Measurements from ENCODE around the gene NOL3. TPM values are rescaled to one million over a fixed set of nuclear protein-coding genes. Genes with fewer than 3 reads are reported as not detected.

Gene NOL3
- total and polyA plus RNA-seq, 7 experiments from 2014 or later: 0.89 to 66.0 (median 1.8) TPM; not detected in 2

DNA sequence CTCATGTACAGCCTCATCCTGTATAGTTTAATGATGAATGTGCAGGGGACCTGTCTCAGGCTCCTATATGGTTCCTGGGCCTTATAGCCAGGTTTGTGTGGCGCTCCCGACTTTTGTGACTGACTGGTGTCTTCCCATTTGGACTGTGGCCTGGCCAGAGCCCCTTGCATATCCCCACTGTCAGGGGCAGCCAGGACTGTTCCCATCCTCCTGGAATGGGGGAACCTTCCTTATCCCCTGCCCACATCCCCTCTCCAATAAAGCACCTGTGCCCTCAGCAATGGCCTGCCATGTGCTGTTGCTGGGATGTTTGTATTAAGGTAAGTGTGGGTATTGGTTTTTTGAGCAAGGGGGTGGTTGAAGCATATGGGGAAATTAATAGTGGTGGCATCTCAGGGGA, 22.1 kb upstream of the NOL3 start:
- Histone ChIP-seq H3K9me3 (ENCODE audit: control insufficient read depth in 2 of 3, low read length in 3 of 3) (no peaks in the 10 kb centered on the region), H3K27ac (ENCODE audit: low read depth, low read length) (no peak overlapping the region), H3K4me1 (ENCODE audit: control insufficient read depth in 2 of 2, insufficient read depth in 2 of 2, low read length in 2 of 2) (peaks cover 0 to 4% of the 10 kb centered on the region in 2 donors), H3K27me3 (ENCODE audit: control insufficient read depth in 2 of 2, insufficient read depth in 2 of 2, low read length in 2 of 2) (no peaks in the 10 kb centered on the region), H3K36me3 (ENCODE audit: control insufficient read depth in 2 of 3, insufficient read depth in 3 of 3, low read length in 3 of 3) (peaks cover 4 to 45% (median 8%) of the 10 kb centered on the region in 3 experiments), H3K4me3 (ENCODE audit: low read length) (no peak overlapping the region)
- peak overlapping the region in 1 of 9 donors; percentile 31 for H3K27ac Mint-ChIP-seq
- peak overlapping the region in 3 of 10 donors; percentile 1 to 57 (median 50) for H3K4me3 Mint-ChIP-seq
- ChIA-PET POLR2A (no interaction called here), CTCF (no interaction called here)
- intact Hi-C loops (cut with micrococcal nuclease): no loop called here
- DNase-seq: no peak
- H3K9me3 Mint-ChIP-seq: peaks cover 0 to 2% (median 0%) of the 10 kb centered on the region in 11 donors
- peaks cover 5 to 52% (median 33%) of the 10 kb centered on the region in 5 donors for H3K36me3 Mint-ChIP-seq
- H3K4me1 Mint-ChIP-seq: peaks cover 5 to 27% (median 8%) of the 10 kb centered on the region in 7 donors
- H3K27me3 Mint-ChIP-seq: peaks cover 0 to 12% (median 6%) of the 10 kb centered on the region in 5 donors
- no peak for ATAC-seq

DNA sequence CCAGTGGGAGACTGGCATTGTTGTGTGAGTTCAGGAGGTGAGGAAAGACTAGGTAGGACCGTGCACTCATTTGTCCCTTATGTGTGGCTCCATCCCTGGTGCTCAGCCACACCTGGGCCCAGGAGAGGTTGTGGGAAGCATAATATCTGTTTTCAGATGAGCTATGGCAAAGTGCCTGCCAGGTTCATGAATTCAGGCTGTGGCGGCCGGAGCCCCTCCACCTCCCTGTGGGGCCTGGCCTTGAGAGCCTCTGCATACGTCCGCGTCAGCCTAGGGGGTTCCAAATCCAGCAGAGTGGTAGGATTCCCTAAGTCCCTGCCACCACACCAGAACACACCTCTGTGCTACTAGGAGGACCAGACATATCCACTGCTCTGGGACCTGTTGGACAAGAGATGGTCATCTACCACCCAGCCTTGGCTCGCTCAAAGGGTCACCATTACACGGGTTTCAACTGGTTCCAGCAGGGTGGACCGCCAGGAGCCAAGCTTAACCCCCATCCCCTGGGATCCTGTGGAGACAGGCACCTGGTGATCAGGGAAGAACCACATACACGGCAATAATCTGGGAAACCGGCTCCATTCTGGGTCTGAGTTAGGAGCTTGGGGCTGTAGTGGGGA, 21.6 kb upstream of the NOL3 start:
- Mint-ChIP-seq H3K4me1 (peaks cover 6 to 31% (median 10%) of the 10 kb centered on the region in 7 donors), H3K4me3 (peak overlapping the region in 7 of 10 donors; percentile 14 to 61 (median 45)), H3K9me3 (peaks cover 0 to 2% (median 0%) of the 10 kb centered on the region in 11 donors), H3K27me3 (peaks cover 0 to 12% (median 6%) of the 10 kb centered on the region in 5 donors), H3K36me3 (peaks cover 5 to 47% (median 29%) of the 10 kb centered on the region in 5 donors), H3K27ac (peak overlapping the region in 2 of 9 donors; percentile 31 to 49)
- intact Hi-C loops (cut with micrococcal nuclease): no loop called here
- Histone ChIP-seq H3K4me3 (ENCODE audit: low read length) (no peak overlapping the region), H3K9me3 (ENCODE audit: control insufficient read depth in 2 of 3, low read length in 3 of 3) (no peaks in the 10 kb centered on the region), H3K27me3 (ENCODE audit: control insufficient read depth in 2 of 2, insufficient read depth in 2 of 2, low read length in 2 of 2) (no peaks in the 10 kb centered on the region), H3K4me1 (ENCODE audit: control insufficient read depth in 2 of 2, insufficient read depth in 2 of 2, low read length in 2 of 2) (peaks cover 0 to 4% of the 10 kb centered on the region in 2 donors), H3K36me3 (ENCODE audit: control insufficient read depth in 2 of 3, insufficient read depth in 3 of 3, low read length in 3 of 3) (peaks cover 0 to 41% (median 8%) of the 10 kb centered on the region in 3 experiments), H3K27ac (ENCODE audit: low read depth, low read length) (no peak overlapping the region)
- ChIA-PET POLR2A (no interaction called here), CTCF (no interaction called here)
- no peak for DNase-seq
- ATAC-seq: no peak

DNA sequence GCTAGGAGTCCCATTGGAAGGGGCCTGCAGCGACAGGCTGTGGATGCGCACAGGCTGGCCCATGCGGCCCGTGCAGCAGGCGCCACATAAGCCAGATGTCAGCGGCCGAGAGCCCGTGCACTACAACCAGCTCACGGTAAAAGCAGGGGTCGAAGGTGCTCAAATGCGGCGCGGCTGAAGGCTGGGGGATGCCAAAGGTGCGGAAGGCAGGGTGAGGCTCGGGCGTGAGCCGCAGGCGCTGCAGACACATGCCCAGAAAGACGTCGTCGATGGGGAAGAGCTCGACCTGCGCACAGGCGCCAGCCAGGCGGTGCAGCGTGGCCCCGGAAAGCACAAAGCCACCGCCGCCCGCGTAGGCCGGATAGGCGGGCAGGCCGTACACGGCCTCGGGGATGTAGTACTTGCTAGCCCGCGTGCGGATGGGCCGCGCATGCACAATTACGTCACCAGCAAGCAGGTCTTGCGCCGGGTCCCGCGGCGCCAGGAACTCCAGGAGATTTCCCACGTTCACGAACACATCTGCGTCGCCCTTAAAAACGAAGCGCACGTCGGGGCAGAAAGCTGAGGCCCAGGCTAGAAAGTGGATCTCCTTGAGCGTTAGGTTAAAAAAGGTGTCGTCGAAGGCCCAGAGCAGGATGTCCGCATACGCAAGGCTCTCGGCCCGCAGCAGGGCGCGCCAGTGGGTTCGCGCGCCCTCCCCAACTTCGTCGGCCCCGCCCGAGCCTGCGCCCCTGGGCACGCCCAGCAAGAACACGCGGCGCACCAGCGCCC, 20.9 kb upstream of the NOL3 start:
- peaks cover 0 to 12% (median 6%) of the 10 kb centered on the region in 5 donors for H3K27me3 Mint-ChIP-seq
- H3K36me3 ChIP-seq (ENCODE audit: control insufficient read depth in 2 of 3, insufficient read depth in 3 of 3, low read length in 3 of 3): peaks cover 0 to 35% (median 8%) of the 10 kb centered on the region in 3 experiments
- H3K9me3 Mint-ChIP-seq: peaks cover 0 to 2% (median 0%) of the 10 kb centered on the region in 11 donors
- ChIA-PET CTCF (no interaction called here), POLR2A (no interaction called here)
- DNase-seq (no peak), ATAC-seq (no peak)
- H3K4me3 ChIP-seq (ENCODE audit: low read length): no peak overlapping the region
- H3K36me3 Mint-ChIP-seq: peaks cover 5 to 43% (median 29%) of the 10 kb centered on the region in 5 donors
- H3K9me3 ChIP-seq (ENCODE audit: control insufficient read depth in 2 of 3, low read length in 3 of 3): no peaks in the 10 kb centered on the region
- H3K27ac Mint-ChIP-seq: peak overlapping the region in 1 of 9 donors; percentile 49
- peaks cover 11 to 36% (median 15%) of the 10 kb centered on the region in 7 donors for H3K4me1 Mint-ChIP-seq
- H3K27me3 ChIP-seq (ENCODE audit: control insufficient read depth in 2 of 2, insufficient read depth in 2 of 2, low read length in 2 of 2): no peaks in the 10 kb centered on the region
- peak overlapping the region in 8 of 10 donors; percentile 14 to 61 (median 44) for H3K4me3 Mint-ChIP-seq
- intact Hi-C loops (cut with micrococcal nuclease): loop anchor here in 1 of 2 donors (2.0 kb wide), 1 partner anchor 41 kb away; the partner anchor contains the start of gene PHAF1
- peaks cover 0 to 4% of the 10 kb centered on the region in 2 donors for H3K4me1 ChIP-seq (ENCODE audit: control insufficient read depth in 2 of 2, insufficient read depth in 2 of 2, low read length in 2 of 2)
- H3K27ac ChIP-seq (ENCODE audit: low read depth, low read length): no peak overlapping the region

DNA sequence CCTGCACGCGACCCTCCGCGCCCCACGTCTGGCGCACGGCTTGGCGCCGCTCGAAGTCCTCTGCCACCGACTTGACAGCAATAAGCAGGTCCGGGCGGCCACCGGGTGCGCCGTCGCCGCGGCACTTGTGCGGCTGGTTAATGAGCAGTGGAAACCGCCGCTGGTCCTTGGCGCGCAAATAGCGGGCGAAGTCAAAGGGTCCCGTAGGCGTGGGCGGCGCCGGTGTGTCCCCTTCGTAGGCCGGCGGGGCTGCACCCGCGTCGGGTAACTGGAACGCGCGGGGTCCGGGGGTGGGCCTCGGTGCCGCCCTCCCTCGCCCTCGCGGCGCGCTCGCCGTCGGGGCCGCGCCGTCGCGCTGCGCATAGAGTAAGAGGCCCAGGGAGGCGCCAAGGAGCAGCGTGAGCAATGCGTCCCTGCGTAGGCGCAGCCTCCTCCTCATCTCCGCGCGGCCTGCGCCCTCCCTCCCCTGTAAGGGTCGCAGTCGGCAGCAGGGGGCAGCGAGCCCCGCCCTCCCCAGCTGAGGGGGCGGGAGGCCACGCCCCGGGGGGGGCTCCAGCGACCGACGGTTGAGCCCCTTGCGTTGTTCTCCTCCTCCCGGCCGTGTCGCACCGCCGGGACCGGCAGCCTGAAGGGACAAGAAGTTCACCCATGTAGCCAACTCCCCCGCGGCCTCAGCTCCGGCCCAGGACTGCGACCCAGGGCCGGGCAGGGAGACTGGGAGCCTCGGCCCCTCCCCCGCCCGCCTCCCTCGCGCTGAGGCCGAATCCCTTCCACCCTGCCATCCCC, 20.1 kb upstream of the NOL3 start:
- H3K4me1 ChIP-seq (ENCODE audit: control insufficient read depth in 2 of 2, insufficient read depth in 2 of 2, low read length in 2 of 2): peaks cover 0 to 4% of the 10 kb centered on the region in 2 donors
- H3K27ac Mint-ChIP-seq: no peak overlapping the region
- POLR2A ChIA-PET: interaction anchor here (0.7 to 2.4 kb wide), 4 partner anchors 9 to 122 kb away, joined by 3 to 10 read pairs (median 4); partner anchors contain the start of genes FBXL8 and TRADD
- H3K36me3 ChIP-seq (ENCODE audit: control insufficient read depth in 2 of 3, insufficient read depth in 3 of 3, low read length in 3 of 3): peaks cover 0 to 27% (median 4%) of the 10 kb centered on the region in 3 experiments
- peak; percentile 67 for ATAC-seq
- peaks cover 11 to 38% (median 15%) of the 10 kb centered on the region in 7 donors for H3K4me1 Mint-ChIP-seq
- CTCF ChIA-PET: interaction anchor here (2.1 kb wide), 1 partner anchor 137 kb away, joined by 5 read pairs; no protein-coding TSS in a partner anchor
- H3K27ac ChIP-seq (ENCODE audit: low read depth, low read length): no peak overlapping the region
- H3K36me3 Mint-ChIP-seq: peaks cover 5 to 35% (median 21%) of the 10 kb centered on the region in 5 donors
- peaks cover 0 to 12% (median 6%) of the 10 kb centered on the region in 5 donors for H3K27me3 Mint-ChIP-seq
- DNase-seq: peak in 1 of 9 donors; percentile 64
- no peaks in the 10 kb centered on the region for H3K27me3 ChIP-seq (ENCODE audit: control insufficient read depth in 2 of 2, insufficient read depth in 2 of 2, low read length in 2 of 2)
- H3K9me3 ChIP-seq (ENCODE audit: control insufficient read depth in 2 of 3, low read length in 3 of 3): no peaks in the 10 kb centered on the region
- peak overlapping the region in 5 of 10 donors; percentile 25 to 82 (median 74) for H3K4me3 Mint-ChIP-seq
- peak overlapping the region; percentile 63 for H3K4me3 ChIP-seq (ENCODE audit: low read length)
- H3K9me3 Mint-ChIP-seq: peaks cover 0 to 1% (median 0%) of the 10 kb centered on the region in 11 donors
- intact Hi-C loops (cut with micrococcal nuclease): loop anchor here in 1 of 2 donors (2.0 kb wide), 1 partner anchor 41 kb away; the partner anchor contains the start of gene PHAF1

DNA sequence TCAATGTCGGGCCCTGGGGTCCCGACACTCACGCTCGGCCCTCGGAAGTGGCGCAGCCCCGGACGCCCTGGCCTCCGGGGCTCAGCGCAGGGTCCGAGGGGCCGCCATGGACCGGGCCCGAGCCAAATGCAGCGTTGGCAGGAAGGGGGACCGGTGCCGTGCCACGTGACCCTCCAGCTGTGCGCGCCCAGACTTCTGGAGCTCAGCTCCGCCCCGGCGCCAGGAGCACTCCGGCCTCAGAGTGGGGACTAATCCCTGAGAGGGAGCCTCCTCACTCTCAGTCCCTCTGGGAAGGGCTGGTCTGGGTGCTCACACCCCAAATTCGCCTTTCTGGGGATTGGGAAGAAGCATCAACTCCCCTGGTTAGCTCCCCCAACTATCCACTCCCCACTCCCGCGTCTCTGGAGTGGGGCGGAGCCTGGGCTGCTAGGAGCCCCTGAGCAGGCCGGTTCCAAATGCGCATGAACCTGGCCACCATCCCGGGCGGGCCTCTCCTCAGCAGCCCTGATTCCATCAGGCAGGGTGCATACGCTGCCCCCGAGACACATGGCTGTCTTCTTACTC, 19.4 kb upstream of the NOL3 start, which contains the start of gene B3GNT9:
TSS of gene B3GNT9 (minus strand) at position 166 of the 564 bp plus-strand sequence. CDS start 513 bp downstream, outside the sequence.
- POLR2A ChIA-PET: interaction anchor here (0.6 to 2.4 kb wide), 5 partner anchors 8 to 123 kb away, joined by 3 to 10 read pairs (median 3); partner anchors contain the start of genes FBXL8 and TRADD
- peaks cover 0 to 1% (median 0%) of the 10 kb centered on the region in 11 donors for H3K9me3 Mint-ChIP-seq
- peak within 1 kb of the TSS; percentile 62 to 82 (median 74) for H3K4me3 Mint-ChIP-seq
- H3K27ac ChIP-seq (ENCODE audit: low read depth, low read length): no peak within 1 kb of the TSS
- H3K4me3 ChIP-seq (ENCODE audit: low read length): peak within 1 kb of the TSS; percentile 63
- no peak for DNase-seq
- H3K9me3 ChIP-seq (ENCODE audit: control insufficient read depth in 2 of 3, low read length in 3 of 3): no peaks in the 10 kb centered on the region
- peaks cover 0 to 12% (median 6%) of the 10 kb centered on the region in 5 donors for H3K27me3 Mint-ChIP-seq
- no peaks in the 10 kb centered on the region for H3K27me3 ChIP-seq (ENCODE audit: control insufficient read depth in 2 of 2, insufficient read depth in 2 of 2, low read length in 2 of 2)
- CTCF ChIA-PET: interaction anchor here (2.0 to 2.4 kb wide), 3 partner anchors 133 to 166 kb away, joined by 5 to 9 read pairs (median 5); no protein-coding TSS in a partner anchor
- H3K27ac Mint-ChIP-seq: peak within 1 kb of the TSS in 3 of 9 donors; percentile 32 to 71 (median 51)
- peak; percentile 14 for ATAC-seq
- H3K36me3 ChIP-seq (ENCODE audit: control insufficient read depth in 2 of 3, insufficient read depth in 3 of 3, low read length in 3 of 3): peaks cover 0 to 20% (median 0%) of the 10 kb centered on the region in 3 experiments
- H3K4me1 ChIP-seq (ENCODE audit: control insufficient read depth in 2 of 2, insufficient read depth in 2 of 2, low read length in 2 of 2): peaks cover 3 to 9% of the 10 kb centered on the region in 2 donors
- peaks cover 5 to 30% (median 17%) of the 10 kb centered on the region in 5 donors for H3K36me3 Mint-ChIP-seq
- intact Hi-C loops (cut with micrococcal nuclease): loop anchor here in 1 of 2 donors (2.0 kb wide), 1 partner anchor 42 kb away; the partner anchor contains the start of gene PHAF1
- H3K4me1 Mint-ChIP-seq: peaks cover 12 to 42% (median 19%) of the 10 kb centered on the region in 7 donors
